ENCODE data around the gene GAPVD1.

The GAPVD1 gene

GRCh38 chr9:125406810-125407087, 145.1 kb downstream of the GAPVD1 start:
- DNase-seq: no peak

GRCh38 chr9:125407432-125407973, 145.9 kb downstream of the GAPVD1 start:
- no peak for DNase-seq

DNA sequence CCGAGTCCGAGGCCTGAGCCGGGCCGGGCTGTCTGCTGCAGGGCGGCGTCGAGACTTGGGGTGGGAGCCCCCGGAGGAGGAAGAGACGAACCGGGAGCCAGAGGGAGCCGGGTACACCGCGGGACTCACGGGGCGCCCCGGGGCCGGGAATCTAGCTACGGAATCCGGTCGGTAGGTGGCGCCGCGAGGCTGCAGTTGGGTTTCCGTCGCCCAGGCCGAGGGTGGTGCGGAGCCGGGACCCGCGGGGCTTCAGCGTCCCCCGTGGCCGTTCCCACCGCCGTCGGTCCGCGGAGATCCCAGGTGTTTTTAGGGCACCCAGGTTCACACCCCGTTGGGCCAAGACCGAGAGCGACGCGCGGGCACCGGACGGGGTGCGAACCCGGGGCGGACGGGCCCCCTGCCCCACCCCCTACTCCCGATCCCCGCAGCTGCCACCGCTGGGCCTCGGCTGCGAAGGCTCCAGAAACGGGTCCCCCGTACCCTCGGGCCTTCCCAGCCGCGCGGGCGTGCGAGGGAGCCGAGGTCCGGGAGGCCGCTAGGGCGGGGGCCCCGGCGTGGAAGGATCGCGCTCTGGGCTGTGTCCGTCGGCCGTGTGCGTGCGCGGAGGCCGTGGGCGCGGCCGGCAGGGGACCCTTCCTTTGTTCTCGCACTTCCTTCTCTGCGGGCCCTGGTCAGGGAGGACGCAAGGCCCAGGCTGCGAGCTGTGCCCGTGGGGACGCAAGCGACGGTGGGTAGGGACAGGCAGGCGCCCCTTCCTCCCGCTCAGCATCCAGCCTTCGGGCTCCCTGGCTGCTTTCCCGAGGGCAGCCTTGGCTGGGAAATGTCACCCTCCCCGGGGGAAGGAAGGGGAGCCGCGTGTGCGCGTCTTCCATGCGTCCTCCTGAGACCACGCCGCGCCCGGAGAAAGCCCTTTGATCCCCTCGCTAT, 146.6 kb downstream of the GAPVD1 start:
- peak; percentile 66 for DNase-seq

- no peak for DNase-seq
Observed at GRCh38 chr9:125409217-125409636, 147.6 kb downstream of the GAPVD1 start.

DNA sequence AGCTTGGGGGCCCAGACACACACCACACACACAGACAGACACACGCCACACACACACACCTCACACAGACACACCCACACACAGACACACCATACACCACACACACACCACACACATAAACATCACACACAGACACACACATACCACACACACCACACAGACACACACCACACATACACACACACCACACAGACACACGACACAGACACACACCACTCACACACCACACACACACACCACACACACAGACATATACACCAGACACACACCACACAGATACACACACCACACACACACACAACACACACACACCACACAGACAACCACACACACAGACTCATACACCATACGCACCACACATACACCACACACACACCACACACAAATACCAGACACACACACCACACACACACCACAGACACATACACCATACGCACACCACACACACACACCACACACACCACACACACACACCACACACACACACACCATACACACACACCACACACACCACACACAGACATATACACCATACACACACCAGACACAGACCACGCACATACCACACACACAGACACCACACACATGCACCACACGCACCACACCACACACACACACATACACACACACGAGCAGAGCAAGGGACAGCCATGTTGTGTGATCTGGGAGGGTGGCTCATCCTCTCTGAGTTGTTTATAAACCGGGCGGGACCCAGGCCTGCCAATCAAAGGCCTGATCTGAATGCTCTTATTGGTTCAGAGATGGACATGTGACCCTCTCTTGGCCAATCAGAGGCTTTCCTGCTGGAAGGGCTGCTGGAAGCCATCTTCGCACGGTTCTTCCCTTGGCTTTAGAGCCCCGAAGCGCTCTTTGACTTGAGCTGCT, 148.3 kb downstream of the GAPVD1 start:
- no peak for DNase-seq

DNA sequence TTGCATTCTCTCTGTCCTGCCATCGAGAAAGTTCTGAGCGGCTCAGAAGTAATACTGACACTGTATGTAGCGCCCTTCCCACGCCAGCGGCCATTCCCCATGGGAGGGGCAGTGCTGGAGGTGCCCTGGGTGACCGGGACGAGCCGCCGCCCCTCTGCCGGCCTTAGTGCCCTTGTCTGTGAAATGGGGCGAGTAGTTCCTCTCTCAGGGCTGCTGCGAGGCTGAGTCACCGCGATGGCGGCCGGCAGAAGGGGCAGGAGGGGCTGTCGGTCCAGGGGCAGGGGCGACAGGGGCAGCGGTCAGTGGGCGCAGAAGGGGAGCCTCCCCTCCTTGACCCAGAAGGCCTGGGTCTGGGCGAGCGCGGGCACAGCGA, 148.9 kb downstream of the GAPVD1 start:
- no peak for DNase-seq

DNA sequence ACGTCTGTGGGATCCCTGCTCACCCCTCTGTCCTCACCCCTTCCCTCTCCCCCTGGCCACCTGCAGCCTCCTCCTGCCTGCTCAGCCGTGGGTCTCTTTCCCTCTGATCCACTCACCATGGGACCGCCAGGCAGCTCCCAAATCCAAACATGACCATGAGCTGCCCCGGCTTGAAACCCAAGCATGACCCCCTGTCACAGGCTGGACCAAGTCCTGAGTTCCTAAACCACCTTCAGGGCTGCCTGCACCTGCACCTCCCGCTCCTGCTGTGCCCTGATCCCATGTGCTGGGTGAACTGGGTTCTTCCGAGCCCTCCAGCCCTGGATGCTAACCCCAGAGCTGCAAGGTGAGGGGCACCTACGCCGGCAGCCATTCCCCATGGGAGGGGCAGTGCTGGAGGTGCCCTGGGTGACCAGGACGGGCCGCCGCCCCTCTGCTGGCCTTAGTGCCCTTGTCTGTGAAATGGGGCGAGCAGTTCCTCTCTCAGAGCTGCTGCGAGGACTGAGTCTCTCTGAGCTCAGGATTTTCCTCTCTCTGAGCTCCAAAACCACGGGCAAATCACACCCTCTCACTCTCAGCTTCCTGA, 149.6 kb downstream of the GAPVD1 start:
- DNase-seq: no peak

DNA sequence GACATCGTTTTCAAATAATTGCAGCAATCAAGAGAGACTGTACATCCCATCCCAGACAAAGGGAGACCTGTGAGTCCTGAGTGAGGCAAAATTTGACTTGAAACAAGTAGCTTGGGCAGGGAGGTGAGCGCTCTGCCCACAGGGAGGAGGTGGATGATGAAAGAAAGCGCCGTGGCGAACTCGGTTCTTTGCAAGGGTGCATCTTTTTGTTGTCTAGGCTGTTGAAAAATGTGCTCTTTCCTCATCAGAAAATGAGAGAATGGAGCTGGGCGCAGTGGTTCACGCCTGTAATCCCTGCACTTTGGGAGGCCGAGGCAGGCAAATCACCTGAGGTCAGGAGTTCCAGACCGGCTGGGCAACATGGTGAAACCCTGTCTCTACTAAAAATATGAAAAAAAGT, 150.5 kb downstream of the GAPVD1 start:
- no peak for DNase-seq

- no peak for DNase-seq
Observed at GRCh38 chr9:125413579-125413978, 152.0 kb downstream of the GAPVD1 start.

GRCh38 chr9:125415583-125416460, 154.2 kb downstream of the GAPVD1 start:
- no peak for DNase-seq

DNA sequence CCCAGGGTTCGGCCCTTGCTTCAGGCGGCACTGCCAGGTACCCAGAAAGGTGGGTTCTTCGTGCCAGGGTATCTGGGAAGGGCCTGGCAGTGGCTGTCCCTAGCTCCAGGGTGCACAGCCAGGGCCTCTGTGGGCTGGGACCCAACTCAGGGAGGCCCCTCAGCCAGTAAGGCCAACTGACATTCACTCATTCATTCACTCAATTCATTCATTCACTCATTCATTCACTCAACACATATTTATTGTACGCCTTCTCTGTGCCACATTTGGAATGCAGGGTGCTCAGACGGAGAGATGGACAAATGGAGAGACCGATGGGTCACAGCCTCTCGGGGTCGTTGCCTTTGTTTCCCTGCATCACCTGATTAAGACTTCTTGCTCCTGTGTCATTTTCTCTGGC, 154.9 kb downstream of the GAPVD1 start:
- DNase-seq: no peak

Data from KG1 (cell line).